ENCODE results near the gene MCM3AP.

DNA sequence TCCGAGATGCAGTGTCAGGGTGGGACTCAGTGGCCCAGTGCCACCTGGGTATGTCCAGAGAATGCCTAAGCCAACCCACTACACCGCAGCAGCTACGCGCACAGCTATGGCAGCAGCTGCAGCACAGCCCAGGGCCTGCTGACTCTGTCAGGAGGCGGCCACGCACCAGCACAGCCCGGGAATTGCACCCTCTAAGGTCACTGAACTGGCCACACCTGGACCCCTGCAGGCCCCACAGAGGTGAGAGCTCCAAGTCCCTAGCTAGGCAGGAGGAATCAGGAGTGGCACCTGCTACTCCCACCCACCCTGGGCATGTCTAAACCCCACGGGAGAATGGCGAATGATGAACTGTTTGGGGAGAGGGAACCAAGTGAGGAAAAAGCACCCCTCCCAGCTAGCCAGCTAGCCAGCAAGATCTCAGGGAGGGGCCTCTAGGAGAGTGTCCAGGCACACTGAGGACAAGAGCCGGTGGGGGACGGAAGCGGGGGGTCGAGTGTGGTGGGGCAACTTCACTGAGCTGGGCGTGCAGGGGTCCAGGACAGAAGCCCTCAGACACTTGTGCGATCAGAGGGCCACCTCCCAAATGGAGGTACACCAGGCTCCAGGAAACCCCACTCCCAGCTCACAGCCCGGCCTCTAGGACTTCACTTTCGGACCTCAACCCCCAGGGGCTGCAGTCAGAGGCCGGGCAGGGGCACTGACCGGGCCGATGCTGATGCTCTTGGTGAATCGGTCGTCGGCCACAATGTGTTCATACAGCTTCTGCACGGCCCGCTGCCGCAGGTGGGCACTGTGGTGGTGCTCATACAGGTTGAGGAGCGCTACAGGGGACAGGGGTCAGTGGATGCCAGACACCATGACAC lies 70.7 kb downstream of the MCM3AP start:
- TF ChIP-seq CTCF (conservative IDR thresholded peaks at IDR 0.05) (no peak), EZH2 (IDR thresholded peaks at IDR 0.05; ENCODE audit: low read depth) (no peak)
